ENCODE data around the gene MYO10.

- TF ChIP-seq CTCF (conservative IDR thresholded peaks at IDR 0.05; ENCODE audit: low read depth in 2 of 2) (no peak), EZH2phosphoT487 (IDR thresholded peaks at IDR 0.05; ENCODE audit: unreplicated experiment) (no peak), CREB1 (CRISPR knock-in tag; IDR thresholded peaks at IDR 0.05; ENCODE audit: low read depth) (no peak)
Measured at GRCh38 chr5:16727755-16728325, 208.2 kb downstream of the MYO10 start.

All from GM23338 (cell line).